ENCODE data around the gene PGLYRP2.

The PGLYRP2 gene

GRCh38 chr19:15444505-15445226 is 34.6 kb downstream of the PGLYRP2 start:
- no peaks in the 10 kb centered on the region for H3K27me3 ChIP-seq (replicated peaks; ENCODE audit: control insufficient read depth, insufficient read depth, low read length)
- no peaks in the 10 kb centered on the region for H3K9me3 ChIP-seq (ENCODE audit: control insufficient read depth, low read length)
- H3K4me1 ChIP-seq (ENCODE audit: control insufficient read depth, insufficient read depth, low read length) = peaks cover 10% of the 10 kb centered on the region
- no peak for DNase-seq (ENCODE audit: low read depth)
- no peak overlapping the region for H3K4me3 ChIP-seq (ENCODE audit: low read length)
- H3K36me3 ChIP-seq (ENCODE audit: control insufficient read depth, insufficient read depth, low read length, severe bottlenecking) = no peaks in the 10 kb centered on the region
- H3K9ac ChIP-seq (ENCODE audit: low read length) = no peak overlapping the region

DNA sequence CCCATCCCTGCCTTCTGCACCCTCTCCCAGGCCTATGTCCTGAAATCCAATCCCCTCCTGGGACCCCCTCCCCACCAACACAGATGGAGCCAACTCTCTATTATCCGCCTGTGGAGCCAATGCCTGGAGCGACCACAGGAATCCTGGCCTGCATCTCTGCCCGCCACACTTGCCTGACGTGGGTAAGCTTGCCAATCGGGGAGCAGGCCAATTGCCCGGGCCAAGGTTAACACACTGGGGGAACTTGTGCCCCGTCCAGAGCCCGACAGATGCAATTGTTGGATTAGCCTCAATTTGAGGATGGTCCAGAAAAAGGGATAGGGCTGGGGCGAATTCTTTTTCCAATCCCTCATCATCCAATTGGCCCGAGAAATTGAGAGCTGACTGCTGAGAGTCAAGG is 35.5 kb downstream of the PGLYRP2 start:
- H3K4me1 ChIP-seq (ENCODE audit: control insufficient read depth, insufficient read depth, low read length) = peaks cover 6% of the 10 kb centered on the region
- H3K4me3 ChIP-seq (ENCODE audit: low read length) = no peak overlapping the region
- no peaks in the 10 kb centered on the region for H3K9me3 ChIP-seq (ENCODE audit: control insufficient read depth, low read length)
- no peak for DNase-seq (ENCODE audit: low read depth)
- H3K9ac ChIP-seq (ENCODE audit: low read length) = no peak overlapping the region
- H3K27me3 ChIP-seq (replicated peaks; ENCODE audit: control insufficient read depth, insufficient read depth, low read length) = no peaks in the 10 kb centered on the region
- no peaks in the 10 kb centered on the region for H3K36me3 ChIP-seq (ENCODE audit: control insufficient read depth, insufficient read depth, low read length, severe bottlenecking)

DNA sequence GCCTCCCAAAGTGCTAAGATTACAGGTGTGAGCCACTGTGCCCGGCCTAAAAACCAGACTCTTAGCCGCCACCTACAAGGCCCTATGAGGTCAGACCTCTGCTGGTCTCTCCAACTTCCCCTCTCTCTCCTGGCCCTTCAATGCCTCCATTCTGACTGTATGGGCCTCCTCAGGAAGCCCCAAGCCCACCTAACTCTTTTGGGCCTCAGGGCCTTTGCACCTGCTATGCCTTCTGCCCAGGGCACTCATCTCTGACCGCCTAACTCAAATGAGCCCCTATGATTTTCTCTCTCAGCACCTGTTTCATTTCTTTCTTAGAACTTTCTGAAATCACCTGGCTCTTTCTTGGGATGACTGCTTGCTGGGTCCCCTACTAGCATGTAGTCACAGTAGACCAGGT is 36.0 kb downstream of the PGLYRP2 start:
- no peak for DNase-seq (ENCODE audit: low read depth)
- peaks cover 7% of the 10 kb centered on the region for H3K4me1 ChIP-seq (ENCODE audit: control insufficient read depth, insufficient read depth, low read length)

DNA sequence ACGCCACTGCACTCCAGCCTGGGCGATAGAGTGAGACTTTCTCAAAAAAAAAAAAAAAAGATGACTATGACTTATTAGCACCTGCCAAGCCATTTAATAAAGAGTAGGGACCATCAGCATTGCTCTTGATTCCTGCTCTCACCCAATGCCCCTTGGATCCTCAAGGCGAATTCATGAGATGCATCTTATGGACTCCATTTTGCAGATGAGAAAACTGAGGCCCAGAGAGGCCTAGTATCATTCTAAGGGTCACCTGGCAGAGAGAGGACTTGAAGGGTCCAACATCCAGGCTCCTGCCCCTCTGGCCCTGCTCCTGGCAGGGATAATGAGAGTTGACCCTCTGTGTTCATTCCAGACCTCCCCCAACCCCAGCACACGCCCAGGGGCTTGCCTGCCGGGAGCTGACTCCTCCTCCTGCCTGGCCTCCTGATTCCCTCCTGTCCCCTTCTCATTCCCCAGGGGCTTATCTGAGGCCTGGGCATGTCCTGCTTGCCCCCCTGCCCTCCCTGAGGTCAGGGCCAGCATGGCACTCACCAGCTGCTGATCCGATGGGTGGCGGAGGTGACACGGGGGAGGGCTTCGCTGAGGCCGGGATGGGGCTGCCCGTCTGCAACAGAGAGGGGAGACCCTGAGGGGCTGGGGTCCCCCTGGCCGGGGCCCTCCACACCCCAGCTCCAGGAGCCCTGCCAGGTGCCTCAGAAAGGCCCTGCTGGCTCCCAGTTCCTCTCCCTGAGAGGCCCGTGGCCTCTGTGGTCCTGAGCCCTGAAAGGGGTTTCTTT is 37.0 kb downstream of the PGLYRP2 start:
- peaks cover 17% of the 10 kb centered on the region for H3K4me1 ChIP-seq (ENCODE audit: control insufficient read depth, insufficient read depth, low read length)
- DNase-seq (ENCODE audit: low read depth) = no peak

More for the DNA sequence above, 36.0 kb downstream of the PGLYRP2 start:
- no peak overlapping the region for H3K9ac ChIP-seq (ENCODE audit: low read length)
- H3K36me3 ChIP-seq (ENCODE audit: control insufficient read depth, insufficient read depth, low read length, severe bottlenecking) = no peaks in the 10 kb centered on the region
- H3K9me3 ChIP-seq (ENCODE audit: control insufficient read depth, low read length) = no peaks in the 10 kb centered on the region
- no peaks in the 10 kb centered on the region for H3K27me3 ChIP-seq (replicated peaks; ENCODE audit: control insufficient read depth, insufficient read depth, low read length)
- H3K4me3 ChIP-seq (ENCODE audit: low read length) = no peak overlapping the region

GRCh38 chr19:15441317-15441716 is 38.0 kb downstream of the PGLYRP2 start:
- H3K36me3 ChIP-seq (ENCODE audit: control insufficient read depth, insufficient read depth, low read length, severe bottlenecking) = no peaks in the 10 kb centered on the region
- H3K4me3 ChIP-seq (ENCODE audit: low read length) = no peak overlapping the region
- no peaks in the 10 kb centered on the region for H3K9me3 ChIP-seq (ENCODE audit: control insufficient read depth, low read length)
- peaks cover 20% of the 10 kb centered on the region for H3K4me1 ChIP-seq (ENCODE audit: control insufficient read depth, insufficient read depth, low read length)
- no peak for DNase-seq (ENCODE audit: low read depth)
- H3K27me3 ChIP-seq (replicated peaks; ENCODE audit: control insufficient read depth, insufficient read depth, low read length) = no peaks in the 10 kb centered on the region
- H3K9ac ChIP-seq (ENCODE audit: low read length) = no peak overlapping the region

More for the DNA sequence above, 37.0 kb downstream of the PGLYRP2 start:
- Histone ChIP-seq H3K4me3 (ENCODE audit: low read length) (no peak overlapping the region), H3K9ac (ENCODE audit: low read length) (no peak overlapping the region), H3K27me3 (replicated peaks; ENCODE audit: control insufficient read depth, insufficient read depth, low read length) (no peaks in the 10 kb centered on the region), H3K36me3 (ENCODE audit: control insufficient read depth, insufficient read depth, low read length, severe bottlenecking) (no peaks in the 10 kb centered on the region), H3K9me3 (ENCODE audit: control insufficient read depth, low read length) (no peaks in the 10 kb centered on the region)

GRCh38 chr19:15439821-15440641 is 39.3 kb downstream of the PGLYRP2 start:
- no peak overlapping the region for H3K4me3 ChIP-seq (ENCODE audit: low read length)
- peaks cover 20% of the 10 kb centered on the region for H3K4me1 ChIP-seq (ENCODE audit: control insufficient read depth, insufficient read depth, low read length)
- no peaks in the 10 kb centered on the region for H3K36me3 ChIP-seq (ENCODE audit: control insufficient read depth, insufficient read depth, low read length, severe bottlenecking)
- no peak overlapping the region for H3K9ac ChIP-seq (ENCODE audit: low read length)
- H3K27me3 ChIP-seq (replicated peaks; ENCODE audit: control insufficient read depth, insufficient read depth, low read length) = no peaks in the 10 kb centered on the region
- no peaks in the 10 kb centered on the region for H3K9me3 ChIP-seq (ENCODE audit: control insufficient read depth, low read length)
- DNase-seq (ENCODE audit: low read depth) = no peak

DNA sequence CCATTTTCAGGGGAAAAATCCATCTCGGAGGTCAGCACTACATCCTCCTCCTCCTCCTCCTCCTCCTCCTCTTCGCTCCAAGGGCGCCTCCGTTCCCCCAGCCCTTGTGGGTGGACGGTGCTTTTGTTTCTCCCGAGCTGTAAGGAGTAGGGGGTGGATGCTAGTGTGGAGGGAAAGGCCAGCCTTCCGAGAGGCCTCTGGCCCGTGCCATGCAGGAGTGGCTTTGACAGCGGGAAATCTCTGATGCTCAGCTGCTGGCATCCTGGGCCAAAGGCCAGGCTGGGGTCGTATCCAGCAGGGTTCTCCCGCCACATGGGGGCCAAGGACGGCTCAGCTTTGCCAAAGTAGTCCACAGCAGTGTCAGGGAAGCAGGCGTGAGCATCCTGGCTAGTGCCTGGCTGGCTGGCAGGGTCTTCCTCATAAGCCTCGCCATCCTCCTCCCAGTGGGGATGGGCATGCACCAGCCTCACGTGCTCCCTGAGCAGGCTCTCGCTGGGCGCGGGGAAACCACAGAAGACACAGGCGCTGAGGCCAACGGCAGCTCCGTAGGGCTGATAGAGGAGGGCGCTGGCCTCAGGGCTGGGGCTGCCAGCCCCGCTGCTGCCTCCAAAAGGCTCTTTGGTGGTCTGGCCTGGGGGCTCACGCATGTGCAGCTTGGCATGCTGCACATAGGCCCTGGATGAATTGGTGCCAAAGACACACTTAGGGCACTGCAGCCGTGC is 40.1 kb downstream of the PGLYRP2 start:
- no peaks in the 10 kb centered on the region for H3K27me3 ChIP-seq (replicated peaks; ENCODE audit: control insufficient read depth, insufficient read depth, low read length)
- no peak for DNase-seq (ENCODE audit: low read depth)
- no peak overlapping the region for H3K9ac ChIP-seq (ENCODE audit: low read length)
- H3K4me1 ChIP-seq (ENCODE audit: control insufficient read depth, insufficient read depth, low read length) = peaks cover 15% of the 10 kb centered on the region
- H3K4me3 ChIP-seq (ENCODE audit: low read length) = no peak overlapping the region
- no peaks in the 10 kb centered on the region for H3K9me3 ChIP-seq (ENCODE audit: control insufficient read depth, low read length)
- H3K36me3 ChIP-seq (ENCODE audit: control insufficient read depth, insufficient read depth, low read length, severe bottlenecking) = no peaks in the 10 kb centered on the region

DNA sequence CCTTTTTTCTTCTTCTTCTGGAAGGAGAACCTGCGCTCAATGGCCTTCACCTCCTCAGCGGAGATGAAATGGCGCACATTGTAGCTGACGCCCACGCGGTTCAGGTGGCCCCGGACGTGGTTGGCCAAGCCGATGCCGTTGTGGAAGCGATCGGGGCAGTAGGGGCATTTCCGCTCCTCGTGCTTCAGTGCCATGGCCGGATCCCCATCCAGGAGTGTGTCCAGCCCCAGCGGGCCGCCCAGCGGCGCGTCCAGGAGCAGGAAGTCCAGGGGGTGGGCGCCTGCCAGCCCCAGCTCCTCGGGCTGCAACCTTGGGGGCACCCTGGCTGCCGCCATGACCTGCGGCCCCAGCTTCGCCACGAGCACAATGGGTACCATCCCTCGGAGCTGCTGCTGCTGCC is 40.7 kb downstream of the PGLYRP2 start:
- no peak for DNase-seq (ENCODE audit: low read depth)
- H3K27me3 ChIP-seq (replicated peaks; ENCODE audit: control insufficient read depth, insufficient read depth, low read length) = no peaks in the 10 kb centered on the region
- H3K36me3 ChIP-seq (ENCODE audit: control insufficient read depth, insufficient read depth, low read length, severe bottlenecking) = no peaks in the 10 kb centered on the region
- H3K9ac ChIP-seq (ENCODE audit: low read length) = peak overlapping the region; percentile 45
- H3K4me3 ChIP-seq (ENCODE audit: low read length) = no peak overlapping the region
- no peaks in the 10 kb centered on the region for H3K9me3 ChIP-seq (ENCODE audit: control insufficient read depth, low read length)
- peaks cover 16% of the 10 kb centered on the region for H3K4me1 ChIP-seq (ENCODE audit: control insufficient read depth, insufficient read depth, low read length)

DNA sequence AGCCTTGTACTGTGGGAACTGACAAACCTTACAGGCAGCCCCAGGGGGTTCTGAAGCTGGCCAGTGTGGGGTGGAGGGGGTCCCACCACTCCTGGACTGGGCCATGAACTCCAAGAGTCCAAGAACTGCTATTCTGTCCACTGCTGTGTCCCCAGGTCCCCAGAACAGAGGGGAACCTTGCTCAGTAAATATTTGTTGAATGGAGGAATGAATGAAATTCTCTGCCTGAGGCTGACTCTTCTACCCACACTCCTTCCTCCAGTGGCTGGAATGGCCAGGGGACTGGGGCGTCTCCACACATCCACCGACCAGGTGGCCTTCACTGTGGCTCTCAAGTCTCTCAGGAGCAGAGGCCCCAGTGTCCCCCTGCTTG is 41.2 kb downstream of the PGLYRP2 start:
- Histone ChIP-seq H3K27me3 (replicated peaks; ENCODE audit: control insufficient read depth, insufficient read depth, low read length) (no peaks in the 10 kb centered on the region), H3K4me3 (ENCODE audit: low read length) (no peak overlapping the region), H3K9me3 (ENCODE audit: control insufficient read depth, low read length) (no peaks in the 10 kb centered on the region), H3K9ac (ENCODE audit: low read length) (peak overlapping the region; percentile 45), H3K36me3 (ENCODE audit: control insufficient read depth, insufficient read depth, low read length, severe bottlenecking) (no peaks in the 10 kb centered on the region), H3K4me1 (ENCODE audit: control insufficient read depth, insufficient read depth, low read length) (peaks cover 19% of the 10 kb centered on the region)
- DNase-seq (ENCODE audit: low read depth) = no peak

DNA sequence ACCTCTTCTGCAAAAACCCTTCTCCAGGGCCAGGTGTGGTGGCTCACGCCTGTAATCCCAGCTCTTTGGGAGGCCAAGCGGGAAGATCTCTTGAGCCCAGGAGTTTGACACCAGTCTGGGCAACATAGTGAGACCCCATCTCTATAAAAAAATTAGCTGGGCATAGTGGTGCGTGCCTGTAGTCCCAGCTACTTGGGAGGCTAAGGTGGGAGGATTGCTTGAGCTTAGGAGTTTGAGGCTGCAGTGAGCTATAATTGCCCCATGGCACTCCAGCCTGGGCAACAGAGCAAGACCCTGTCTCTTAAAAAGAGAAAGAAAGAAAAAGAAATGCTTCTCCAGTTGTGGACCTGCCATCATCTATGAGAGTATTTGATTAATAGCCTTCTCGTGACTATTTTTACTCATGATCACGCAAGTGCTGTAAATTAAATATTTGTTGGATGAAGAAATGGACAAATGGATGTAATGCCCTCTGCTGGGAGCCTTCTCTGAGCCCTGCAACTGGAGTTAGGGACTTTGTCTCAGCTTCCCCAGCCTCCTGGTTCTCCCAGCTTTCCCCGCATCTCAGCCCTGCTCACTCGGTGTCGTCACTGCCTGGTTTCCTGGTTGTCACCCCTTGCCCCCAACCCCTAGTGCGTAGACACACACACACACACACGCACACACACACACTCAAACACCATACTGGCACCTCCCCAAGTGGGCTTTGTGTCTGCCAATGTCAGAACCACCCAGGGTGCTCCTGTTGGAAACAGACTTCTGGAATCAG is 41.8 kb downstream of the PGLYRP2 start:
- peaks cover 19% of the 10 kb centered on the region for H3K4me1 ChIP-seq (ENCODE audit: control insufficient read depth, insufficient read depth, low read length)
- H3K36me3 ChIP-seq (ENCODE audit: control insufficient read depth, insufficient read depth, low read length, severe bottlenecking) = no peaks in the 10 kb centered on the region
- no peak overlapping the region for H3K4me3 ChIP-seq (ENCODE audit: low read length)
- H3K9ac ChIP-seq (ENCODE audit: low read length) = peak overlapping the region; percentile 45
- peak; percentile 26 for DNase-seq (ENCODE audit: low read depth)
- no peaks in the 10 kb centered on the region for H3K27me3 ChIP-seq (replicated peaks; ENCODE audit: control insufficient read depth, insufficient read depth, low read length)
- no peaks in the 10 kb centered on the region for H3K9me3 ChIP-seq (ENCODE audit: control insufficient read depth, low read length)
